ENCODE results near the gene SEC16A. TPM values are rescaled to one million over a fixed set of nuclear protein-coding genes. Genes with fewer than 3 reads are reported as not detected.

Gene SEC16A
- total and polyA plus RNA-seq, 2 donors from 2014 or later, result 37.0 to 67.1 TPM

- intact Hi-C loops (cut with DNase I), result no loop called here
- no peak overlapping the region for H3K27ac ChIP-seq (ENCODE audit: low read depth in 2 of 2, low read length in 2 of 2)
- H3K9ac ChIP-seq (ENCODE audit: low read length in 3 of 3), result no peak overlapping the region
- peaks cover 0 to 9% (median 6%) of the 10 kb centered on the region in 3 donors for H3K36me3 ChIP-seq (ENCODE audit: control insufficient read depth in 2 of 3, insufficient read depth in 3 of 3, low read length in 3 of 3)
- TF ChIP-seq CTCF (IDR thresholded peaks at IDR 0.05; ENCODE audit: borderline replicate concordance, extremely low read depth, insufficient read depth), result no peak
- FAIRE-seq (no peak), DNase-seq (no peak)
- H3K9me3 ChIP-seq (ENCODE audit: control insufficient read depth in 2 of 3, insufficient read depth in 1 of 3, low read length in 3 of 3), result no peaks in the 10 kb centered on the region
- peaks cover 0 to 3% (median 0%) of the 10 kb centered on the region in 3 donors for H3K4me1 ChIP-seq (ENCODE audit: control insufficient read depth in 2 of 3, insufficient read depth in 2 of 3, low read depth in 1 of 3, low read length in 3 of 3)
- H3K27me3 ChIP-seq (ENCODE audit: control insufficient read depth, insufficient read depth, low read length), result no peaks in the 10 kb centered on the region
- no peak overlapping the region for H3K4me3 ChIP-seq (ENCODE audit: low read length in 3 of 3)
These were observed 10.7 kb upstream of the SEC16A start for GRCh38 chr9:136493567-136493971.

- Histone ChIP-seq H3K27ac (ENCODE audit: low read depth in 2 of 2, low read length in 2 of 2) (peak overlapping the region in 1 of 2 donors; percentile 7), H3K36me3 (ENCODE audit: control insufficient read depth in 2 of 3, insufficient read depth in 3 of 3, low read length in 3 of 3) (peaks cover 0 to 5% (median 3%) of the 10 kb centered on the region in 3 donors), H3K4me3 (ENCODE audit: low read length in 3 of 3) (no peak overlapping the region), H3K27me3 (ENCODE audit: control insufficient read depth, insufficient read depth, low read length) (no peaks in the 10 kb centered on the region), H3K9me3 (ENCODE audit: control insufficient read depth in 2 of 3, insufficient read depth in 1 of 3, low read length in 3 of 3) (no peaks in the 10 kb centered on the region), H3K9ac (ENCODE audit: low read length in 3 of 3) (no peak overlapping the region), H3K4me1 (ENCODE audit: control insufficient read depth in 2 of 3, insufficient read depth in 2 of 3, low read depth in 1 of 3, low read length in 3 of 3) (peaks cover 0 to 8% (median 0%) of the 10 kb centered on the region in 3 donors)
- DNase-seq, result no peak
- no peak for TF ChIP-seq CTCF (IDR thresholded peaks at IDR 0.05; ENCODE audit: borderline replicate concordance, extremely low read depth, insufficient read depth)
- intact Hi-C loops (cut with DNase I), result no loop called here
- FAIRE-seq, result no peak
These were observed 10.2 kb upstream of the SEC16A start for GRCh38 chr9:136492978-136493522.

- intact Hi-C loops (cut with DNase I), result loop anchor here (5.0 kb wide), 1 partner anchor 138 kb away; no protein-coding TSS in a partner anchor
- no peak for DNase-seq
These were observed 6.9 kb upstream of the SEC16A start for GRCh38 chr9:136489731-136490130.

More at GRCh38 chr9:136489731-136490130, 6.9 kb upstream of the SEC16A start:
- Histone ChIP-seq H3K27ac (ENCODE audit: low read depth in 2 of 2, low read length in 2 of 2) (no peak overlapping the region), H3K4me1 (ENCODE audit: control insufficient read depth in 2 of 3, insufficient read depth in 2 of 3, low read depth in 1 of 3, low read length in 3 of 3) (peaks cover 0 to 15% (median 6%) of the 10 kb centered on the region in 3 donors), H3K4me3 (ENCODE audit: low read length in 3 of 3) (no peak overlapping the region), H3K36me3 (ENCODE audit: control insufficient read depth in 2 of 3, insufficient read depth in 3 of 3, low read length in 3 of 3) (no peaks in the 10 kb centered on the region), H3K9me3 (ENCODE audit: control insufficient read depth in 2 of 3, insufficient read depth in 1 of 3, low read length in 3 of 3) (no peaks in the 10 kb centered on the region), H3K27me3 (ENCODE audit: control insufficient read depth, insufficient read depth, low read length) (no peaks in the 10 kb centered on the region), H3K9ac (ENCODE audit: low read length in 3 of 3) (no peak overlapping the region)
- TF ChIP-seq CTCF (IDR thresholded peaks at IDR 0.05; ENCODE audit: borderline replicate concordance, extremely low read depth, insufficient read depth), result no peak
- no peak for FAIRE-seq
